ENCODE data around the gene FBXL7.

FBXL7 gene

DNA sequence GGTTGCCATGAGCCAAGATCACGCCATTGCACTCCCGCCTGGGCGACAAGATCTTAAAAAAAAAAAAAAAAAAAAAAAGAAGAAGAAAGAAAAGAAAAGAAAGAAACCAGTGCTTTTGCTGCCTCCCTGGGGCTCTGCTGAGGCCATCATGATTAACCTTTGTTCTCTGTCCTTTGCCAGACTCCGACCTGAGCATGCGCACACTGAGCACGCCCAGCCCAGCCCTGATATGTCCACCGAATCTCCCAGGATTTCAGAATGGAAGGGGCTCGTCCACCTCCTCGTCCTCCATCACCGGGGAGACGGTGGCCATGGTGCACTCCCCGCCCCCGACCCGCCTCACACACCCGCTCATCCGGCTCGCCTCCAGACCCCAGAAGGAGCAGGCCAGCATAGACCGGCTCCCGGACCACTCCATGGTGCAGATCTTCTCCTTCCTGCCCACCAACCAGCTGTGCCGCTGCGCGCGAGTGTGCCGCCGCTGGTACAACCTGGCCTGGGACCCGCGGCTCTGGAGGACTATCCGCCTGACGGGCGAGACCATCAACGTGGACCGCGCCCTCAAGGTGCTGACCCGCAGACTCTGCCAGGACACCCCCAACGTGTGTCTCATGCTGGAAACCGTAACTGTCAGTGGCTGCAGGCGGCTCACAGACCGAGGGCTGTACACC lies 427.9 kb downstream of the FBXL7 start:
- Histone ChIP-seq H3K4me2 (ENCODE audit: low read depth, low read length, poor library complexity, severe bottlenecking) (no peak overlapping the region), H3K9ac (ENCODE audit: low read length) (no peak overlapping the region), H4K20me1 (ENCODE audit: low read depth, low read length) (no peaks in the 10 kb centered on the region), H3K27ac (ENCODE audit: low read depth, low read length) (no peak overlapping the region), H3F3A (ENCODE audit: insufficient read depth) (no peaks in the 10 kb centered on the region), H3K9me3 (ENCODE audit: insufficient read depth, low read length) (no peaks in the 10 kb centered on the region), H3K9me2 (replicated peaks; ENCODE audit: insufficient read depth, low read length) (no peaks in the 10 kb centered on the region), H3K4me3 (ENCODE audit: insufficient read depth, low read length, poor library complexity, severe bottlenecking) (no peak overlapping the region), H3K36me3 (ENCODE audit: low read length) (no peaks in the 10 kb centered on the region), H2AFZ (ENCODE audit: low read depth, low read length, severe bottlenecking) (no peak overlapping the region), H3K27me3 (ENCODE audit: low read length) (no peaks in the 10 kb centered on the region), H3K79me2 (ENCODE audit: insufficient read depth, low read length) (no peaks in the 10 kb centered on the region)
- TF ChIP-seq, protein P1, sequence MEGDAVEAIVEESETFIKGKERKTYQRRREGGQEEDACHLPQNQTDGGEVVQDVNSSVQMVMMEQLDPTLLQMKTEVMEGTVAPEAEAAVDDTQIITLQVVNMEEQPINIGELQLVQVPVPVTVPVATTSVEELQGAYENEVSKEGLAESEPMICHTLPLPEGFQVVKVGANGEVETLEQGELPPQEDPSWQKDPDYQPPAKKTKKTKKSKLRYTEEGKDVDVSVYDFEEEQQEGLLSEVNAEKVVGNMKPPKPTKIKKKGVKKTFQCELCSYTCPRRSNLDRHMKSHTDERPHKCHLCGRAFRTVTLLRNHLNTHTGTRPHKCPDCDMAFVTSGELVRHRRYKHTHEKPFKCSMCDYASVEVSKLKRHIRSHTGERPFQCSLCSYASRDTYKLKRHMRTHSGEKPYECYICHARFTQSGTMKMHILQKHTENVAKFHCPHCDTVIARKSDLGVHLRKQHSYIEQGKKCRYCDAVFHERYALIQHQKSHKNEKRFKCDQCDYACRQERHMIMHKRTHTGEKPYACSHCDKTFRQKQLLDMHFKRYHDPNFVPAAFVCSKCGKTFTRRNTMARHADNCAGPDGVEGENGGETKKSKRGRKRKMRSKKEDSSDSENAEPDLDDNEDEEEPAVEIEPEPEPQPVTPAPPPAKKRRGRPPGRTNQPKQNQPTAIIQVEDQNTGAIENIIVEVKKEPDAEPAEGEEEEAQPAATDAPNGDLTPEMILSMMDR (IDR thresholded peaks at IDR 0.05; ENCODE audit: insufficient read depth, low read length, poor library complexity, severe bottlenecking), result no peak
- no peak for TF ChIP-seq EZH2phosphoT487 (conservative IDR thresholded peaks at IDR 0.05; ENCODE audit: low read length)

DNA sequence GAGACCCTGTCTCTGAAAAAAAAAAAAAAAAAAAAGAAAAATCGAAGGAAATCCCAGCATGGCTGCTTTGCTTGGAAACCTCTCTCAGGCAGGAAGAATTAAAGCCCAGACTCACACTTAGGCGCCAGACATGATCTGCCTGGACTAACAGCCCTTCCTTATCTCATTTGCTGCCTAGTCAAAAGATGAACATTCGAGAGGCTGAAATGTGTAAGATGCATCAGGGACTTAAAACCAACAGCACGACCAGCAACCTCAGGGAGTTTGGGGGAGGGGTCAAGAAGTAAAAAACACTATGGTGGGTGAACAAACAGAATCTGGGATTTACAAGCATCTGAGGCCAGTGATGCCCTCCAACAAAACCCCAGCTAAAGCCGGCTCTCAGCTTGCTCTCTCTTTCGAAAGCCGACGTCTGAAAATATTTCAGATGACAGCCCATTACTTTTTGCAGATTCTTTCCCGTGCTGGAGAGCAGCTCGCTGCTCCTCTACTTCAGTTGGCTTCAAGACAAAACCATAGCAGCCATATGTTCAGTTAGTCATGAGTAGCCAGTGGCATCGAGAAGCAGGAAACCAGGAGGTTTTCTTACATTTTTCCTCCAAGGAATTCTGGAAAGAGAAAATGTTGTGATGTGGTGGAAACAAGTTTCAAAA lies 429.8 kb downstream of the FBXL7 start:
- H3K79me2 ChIP-seq (ENCODE audit: insufficient read depth, low read length), result no peaks in the 10 kb centered on the region

DNA sequence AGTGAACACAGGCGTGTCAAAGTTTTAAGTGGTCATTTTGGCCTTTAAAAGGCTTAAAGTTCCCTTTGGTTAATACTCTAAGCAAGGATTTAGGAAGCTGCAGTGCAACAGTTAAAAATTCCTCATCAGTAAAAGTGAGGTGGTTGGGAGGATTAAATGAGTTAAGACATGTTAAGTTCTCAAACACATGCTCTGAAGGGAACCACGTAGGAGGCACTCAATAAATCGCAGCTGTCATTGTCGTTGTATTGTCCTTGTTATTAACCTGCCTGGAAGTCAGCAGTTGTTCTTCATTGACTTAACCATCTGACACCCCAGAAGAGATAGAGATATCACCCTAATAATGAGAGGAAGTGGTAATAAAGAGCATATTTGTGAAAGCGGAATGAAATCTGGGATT lies 432.1 kb downstream of the FBXL7 start:
- no peak overlapping the region for H3K9ac ChIP-seq (ENCODE audit: low read length)
- H3K36me3 ChIP-seq (ENCODE audit: low read length), result no peaks in the 10 kb centered on the region
- no peaks in the 10 kb centered on the region for H3K27me3 ChIP-seq (ENCODE audit: low read length)
- H2AFZ ChIP-seq (ENCODE audit: low read depth, low read length, severe bottlenecking), result no peak overlapping the region
- no peaks in the 10 kb centered on the region for H3K9me3 ChIP-seq (ENCODE audit: insufficient read depth, low read length)
- H4K20me1 ChIP-seq (ENCODE audit: low read depth, low read length), result no peaks in the 10 kb centered on the region
- no peaks in the 10 kb centered on the region for H3K9me2 ChIP-seq (replicated peaks; ENCODE audit: insufficient read depth, low read length)
- no peak overlapping the region for H3K4me3 ChIP-seq (ENCODE audit: insufficient read depth, low read length, poor library complexity, severe bottlenecking)
- no peaks in the 10 kb centered on the region for H3K79me2 ChIP-seq (ENCODE audit: insufficient read depth, low read length)
- no peaks in the 10 kb centered on the region for H3F3A ChIP-seq (ENCODE audit: insufficient read depth)
- H3K4me2 ChIP-seq (ENCODE audit: low read depth, low read length, poor library complexity, severe bottlenecking), result no peak overlapping the region
- no peak overlapping the region for H3K27ac ChIP-seq (ENCODE audit: low read depth, low read length)
- no peak for TF ChIP-seq EZH2phosphoT487 (conservative IDR thresholded peaks at IDR 0.05; ENCODE audit: low read length)
- TF ChIP-seq, protein P1 (IDR thresholded peaks at IDR 0.05; ENCODE audit: insufficient read depth, low read length, poor library complexity, severe bottlenecking), result no peak

More for the DNA sequence above, 429.8 kb downstream of the FBXL7 start:
- TF ChIP-seq, protein P1 (IDR thresholded peaks at IDR 0.05; ENCODE audit: insufficient read depth, low read length, poor library complexity, severe bottlenecking), result no peak
- TF ChIP-seq EZH2phosphoT487 (conservative IDR thresholded peaks at IDR 0.05; ENCODE audit: low read length), result no peak
- Histone ChIP-seq H2AFZ (ENCODE audit: low read depth, low read length, severe bottlenecking) (no peak overlapping the region), H3K4me3 (ENCODE audit: insufficient read depth, low read length, poor library complexity, severe bottlenecking) (no peak overlapping the region), H3K4me2 (ENCODE audit: low read depth, low read length, poor library complexity, severe bottlenecking) (no peak overlapping the region), H3K9me3 (ENCODE audit: insufficient read depth, low read length) (no peaks in the 10 kb centered on the region), H3K27me3 (ENCODE audit: low read length) (no peaks in the 10 kb centered on the region), H3F3A (ENCODE audit: insufficient read depth) (no peaks in the 10 kb centered on the region), H3K27ac (ENCODE audit: low read depth, low read length) (no peak overlapping the region), H3K9me2 (replicated peaks; ENCODE audit: insufficient read depth, low read length) (no peaks in the 10 kb centered on the region), H3K9ac (ENCODE audit: low read length) (no peak overlapping the region), H3K36me3 (ENCODE audit: low read length) (no peaks in the 10 kb centered on the region), H4K20me1 (ENCODE audit: low read depth, low read length) (no peaks in the 10 kb centered on the region)
